Mammary epithelial cell (primary cell): ENCODE measurements around the gene NMD3.

Experiments used
- CTCF ChIP-seq, 2 donors: IDR thresholded peaks in 1 of 2; conservative IDR thresholded peaks in 1 of 2; 2 replicates each; pipeline ENCODE4 v1.5.1; 2011 to 2012; ENCODE audit warnings: inconsistent platforms in 2 of 2, low read length in 2 of 2, mild to moderate bottlenecking in 2 of 2, control low read depth in 1 of 2, low read depth in 1 of 2; ENCODE audit not compliant: insufficient read depth in 1 of 2; ENCODE audit errors: extremely low read depth in 1 of 2
- EZH2 ChIP-seq: IDR thresholded peaks from 2 replicates; pipeline ENCODE4 v1.6.1; 2012; ENCODE audit warnings: low read length, inconsistent platforms, borderline replicate concordance

GRCh38 chr3:161273589-161274218 lies 52.6 kb downstream of the NMD3 start:
- TF ChIP-seq EZH2 (no peak), CTCF (conservative IDR thresholded peaks at IDR 0.05 in 1 of 2, IDR thresholded peaks at IDR 0.05 in 1 of 2; ENCODE audit: extremely low read depth in 1 of 2, insufficient read depth in 1 of 2, low read depth in 1 of 2, low read length in 2 of 2) (peak; percentile 40 to 47)
